Measurements from ENCODE around the gene SLC6A11.

SLC6A11 gene

DNA sequence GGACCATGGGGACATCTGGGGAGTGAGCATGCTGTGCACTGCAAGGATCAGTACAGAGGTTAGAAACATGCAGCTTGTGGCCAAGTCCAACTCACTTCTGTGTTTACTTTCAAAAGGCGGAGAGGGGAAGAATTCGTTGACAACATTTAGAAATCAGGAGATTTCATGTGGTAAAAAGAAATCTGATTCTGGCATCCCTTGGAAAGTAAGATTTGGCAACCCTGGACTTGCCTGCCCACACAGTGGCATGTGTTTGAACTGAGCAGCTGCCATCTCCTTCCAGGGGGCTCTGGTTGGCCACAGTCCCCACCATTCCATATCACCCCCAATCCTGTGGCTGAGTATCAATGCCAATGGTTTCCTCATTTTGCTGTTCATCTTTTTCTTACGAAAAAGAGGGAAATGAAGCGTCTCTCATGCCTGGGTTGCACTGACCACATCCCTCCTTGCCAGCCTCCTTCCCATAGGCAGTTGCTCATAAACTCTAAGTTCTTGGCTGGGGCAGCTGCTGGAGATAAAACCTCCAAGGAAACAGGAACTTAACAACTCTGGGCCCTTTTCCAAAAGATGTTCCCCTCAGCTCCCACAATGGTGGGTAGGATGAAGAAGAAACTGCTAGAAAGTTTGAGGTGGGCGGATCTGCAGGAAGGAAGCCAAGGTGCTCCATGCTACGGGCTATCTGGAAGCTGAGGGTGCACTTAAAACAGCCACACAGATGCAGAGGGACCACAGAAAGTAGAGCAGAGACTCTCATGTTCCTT lies 29.2 kb downstream of the SLC6A11 start:
- no peak for DNase-seq

DNA sequence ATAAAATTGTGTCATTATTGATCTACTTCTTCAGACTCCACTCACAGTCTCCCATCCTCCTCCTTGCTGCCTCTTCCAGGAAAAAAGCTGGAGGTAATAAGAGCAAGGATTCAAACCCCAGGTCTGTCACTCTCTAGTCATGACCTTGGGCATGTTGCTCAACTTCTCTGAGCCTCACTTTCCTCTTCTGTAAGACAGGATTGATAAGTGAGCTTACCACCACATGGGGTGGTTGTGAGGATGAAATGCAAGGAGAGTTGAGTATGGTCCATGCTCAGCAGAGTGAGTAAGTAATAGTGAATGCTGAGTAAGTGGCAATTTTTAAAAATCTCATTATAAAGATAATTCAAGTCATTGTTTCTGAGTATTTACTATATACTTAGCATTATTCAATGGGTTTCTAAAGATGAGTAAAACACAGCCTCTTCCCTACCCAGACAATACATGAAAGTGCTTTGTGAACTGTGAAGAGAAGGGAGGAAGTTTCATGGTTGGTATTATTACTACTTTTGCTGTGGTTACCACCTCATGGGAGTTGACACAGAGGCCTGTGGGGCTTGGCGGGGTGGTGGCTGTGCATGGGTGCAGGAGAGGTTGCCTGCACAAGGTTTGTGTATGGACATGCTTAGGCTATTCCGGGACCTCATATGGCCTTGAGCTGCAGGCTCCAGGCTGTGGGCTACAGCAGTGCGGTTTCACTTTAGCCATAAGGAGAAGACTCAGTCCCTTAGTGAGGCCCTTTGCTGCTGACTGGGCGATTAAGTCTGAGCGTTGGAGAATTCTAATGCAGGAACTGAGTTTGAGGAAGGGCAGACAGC lies 30.0 kb downstream of the SLC6A11 start:
- DNase-seq, result no peak

DNA sequence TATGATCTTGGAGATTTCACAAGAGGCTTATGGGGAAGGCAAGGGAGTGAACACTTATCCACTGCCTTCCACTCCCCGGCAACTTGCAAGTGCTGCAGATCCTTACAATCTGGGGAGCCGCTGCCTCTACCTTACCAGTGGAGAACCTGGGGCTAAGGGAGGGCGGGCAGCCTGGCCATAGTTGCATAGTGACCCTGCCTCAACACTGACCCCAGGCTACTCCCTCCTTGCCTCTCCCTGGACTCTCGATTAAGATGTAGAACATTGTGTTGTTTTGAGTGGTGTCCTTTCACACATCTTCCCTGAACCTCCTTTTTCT lies 30.6 kb downstream of the SLC6A11 start:
- DNase-seq, result no peak

GRCh38 chr3:10848261-10848660 lies 32.2 kb downstream of the SLC6A11 start:
- no peak for DNase-seq

GRCh38 chr3:10852066-10852808 lies 36.2 kb downstream of the SLC6A11 start:
- DNase-seq, result no peak

GRCh38 chr3:10855083-10855870 lies 39.2 kb downstream of the SLC6A11 start:
- DNase-seq, result no peak

DNA sequence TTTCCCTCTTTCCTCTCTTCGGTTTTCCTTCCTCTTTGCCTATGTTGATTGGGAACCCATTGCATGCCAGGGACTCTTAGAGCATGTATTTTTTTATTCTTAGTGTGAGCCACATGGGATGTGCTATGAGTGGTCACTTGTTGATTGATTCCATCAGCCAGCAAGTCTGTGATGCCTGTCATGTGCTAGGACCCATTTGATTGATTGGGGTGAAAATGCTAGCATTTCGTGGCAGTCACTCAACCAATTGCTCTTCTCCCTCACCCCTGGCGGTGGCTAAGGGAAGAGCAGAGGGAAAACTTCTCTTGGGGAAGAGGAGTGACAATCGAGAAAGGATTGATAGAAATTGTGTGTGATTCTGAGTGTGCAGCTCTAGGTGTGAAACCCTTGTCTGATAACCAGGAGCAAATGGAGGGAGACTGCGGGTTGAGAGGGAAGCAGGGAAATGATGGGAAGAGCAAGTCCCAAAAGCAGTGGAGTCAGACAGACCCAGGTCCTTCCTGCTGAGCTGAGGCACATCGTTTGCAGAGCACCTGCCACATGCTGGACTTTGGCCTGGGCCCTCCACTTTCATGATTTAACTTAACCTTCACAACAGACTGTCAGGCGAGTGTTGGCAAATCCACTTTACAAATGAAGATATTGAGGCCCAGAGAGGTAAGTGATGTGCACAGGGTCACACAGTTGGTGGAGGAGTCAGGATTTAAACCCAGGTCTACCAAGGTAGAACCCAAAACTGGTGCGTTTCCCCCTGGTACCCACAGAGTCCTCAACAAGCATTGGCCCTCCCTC lies 40.0 kb downstream of the SLC6A11 start:
- DNase-seq, result no peak

DNA sequence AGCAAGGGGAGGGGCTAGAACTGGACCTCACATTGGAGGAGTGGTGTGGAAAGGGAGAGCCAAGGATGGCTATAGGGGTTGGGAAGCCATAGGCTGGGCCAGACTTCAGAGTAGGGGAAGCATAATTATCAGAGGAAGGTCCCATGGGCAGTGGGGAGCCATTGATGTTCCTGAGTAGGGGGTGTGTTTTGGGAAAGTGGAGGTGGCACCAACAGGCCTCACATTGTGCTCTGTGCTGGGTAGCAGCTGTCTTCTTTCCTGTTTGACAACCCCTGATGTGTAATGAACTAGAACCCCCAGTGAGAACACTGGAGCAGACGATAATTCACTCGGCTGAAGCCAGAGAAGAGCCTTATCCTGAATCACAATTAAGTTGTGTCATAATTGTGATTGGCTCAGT lies 41.2 kb downstream of the SLC6A11 start:
- DNase-seq, result no peak

DNA sequence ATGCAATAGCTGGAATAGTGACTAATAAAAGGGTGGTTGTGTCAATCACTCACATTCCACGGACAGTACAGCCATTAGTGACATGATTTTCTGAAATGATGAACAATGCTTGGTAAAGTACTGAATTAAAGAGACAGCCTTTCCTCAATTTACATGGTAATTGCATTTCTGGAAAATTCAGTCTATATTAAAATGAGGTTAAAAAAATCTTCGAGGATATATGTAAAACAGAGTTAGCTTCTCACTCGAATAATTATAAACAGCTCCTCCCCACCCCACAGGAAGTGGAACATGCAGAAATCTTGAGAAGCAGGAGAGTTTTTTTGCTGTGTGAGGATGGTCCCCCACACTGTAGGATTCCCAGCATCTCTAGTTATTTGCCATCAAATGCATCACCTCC lies 42.1 kb downstream of the SLC6A11 start:
- DNase-seq, result no peak

DNA sequence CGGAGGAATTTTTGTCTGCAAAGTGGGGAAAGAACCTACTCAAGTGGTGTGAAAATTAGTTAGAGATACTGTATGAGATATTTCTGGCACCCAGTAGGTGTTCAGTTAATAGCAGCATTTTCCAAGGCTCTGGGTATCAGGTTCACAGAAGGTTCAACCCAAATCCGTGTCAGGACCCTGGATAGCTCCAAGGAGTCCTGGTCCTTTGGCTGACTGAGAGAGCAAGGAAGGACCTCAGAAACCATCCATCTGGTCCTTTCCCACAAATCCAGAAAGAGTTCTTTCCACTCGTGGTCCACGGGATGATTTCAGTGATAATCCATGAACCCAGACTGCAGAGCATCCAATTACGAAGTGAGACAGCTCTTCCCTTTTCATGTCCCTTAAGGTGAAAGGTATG lies 51.4 kb downstream of the SLC6A11 start:
- no peak for DNase-seq

DNA sequence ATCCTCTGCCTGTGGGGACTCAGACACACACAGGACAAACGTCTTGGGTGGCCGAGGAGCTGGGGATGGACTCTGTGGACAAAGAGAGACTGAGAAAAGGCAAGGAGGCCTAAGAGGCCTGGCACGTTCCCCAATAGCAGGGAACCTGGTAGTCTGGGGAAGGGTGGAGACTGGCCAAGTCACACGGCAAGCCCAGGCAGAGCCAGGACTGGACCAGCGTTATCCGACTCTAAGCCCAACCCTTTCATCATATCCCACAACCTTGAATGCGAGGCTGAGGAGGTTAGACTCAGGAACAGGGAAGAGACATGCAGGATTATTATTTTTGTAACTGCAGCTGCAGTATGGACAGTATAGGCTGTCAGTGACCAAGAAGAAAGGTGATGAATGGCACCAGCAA lies 53.4 kb downstream of the SLC6A11 start:
- no peak for DNase-seq

DNA sequence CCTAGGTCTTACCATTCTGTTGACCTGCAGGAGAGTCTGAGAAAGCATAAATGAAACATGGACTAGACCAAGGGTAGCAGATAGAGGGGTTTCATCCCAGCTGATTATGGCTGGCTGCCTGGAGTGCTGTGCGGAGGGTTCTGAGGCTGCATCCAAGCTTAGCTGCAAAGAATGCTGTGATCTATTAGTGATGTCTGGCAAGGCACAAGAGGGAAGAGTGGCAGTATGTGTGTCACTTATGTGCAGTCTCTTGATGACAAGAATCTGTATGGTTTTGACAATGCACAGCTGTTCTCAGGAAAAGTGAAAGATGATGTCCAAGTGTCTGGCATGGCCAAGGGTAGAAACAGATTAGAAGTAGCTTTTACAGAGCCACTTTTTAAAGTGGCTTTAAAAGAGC lies 54.3 kb downstream of the SLC6A11 start:
- no peak for DNase-seq

- no peak for DNase-seq
Observed at GRCh38 chr3:10873415-10873814, 57.4 kb downstream of the SLC6A11 start.

DNA sequence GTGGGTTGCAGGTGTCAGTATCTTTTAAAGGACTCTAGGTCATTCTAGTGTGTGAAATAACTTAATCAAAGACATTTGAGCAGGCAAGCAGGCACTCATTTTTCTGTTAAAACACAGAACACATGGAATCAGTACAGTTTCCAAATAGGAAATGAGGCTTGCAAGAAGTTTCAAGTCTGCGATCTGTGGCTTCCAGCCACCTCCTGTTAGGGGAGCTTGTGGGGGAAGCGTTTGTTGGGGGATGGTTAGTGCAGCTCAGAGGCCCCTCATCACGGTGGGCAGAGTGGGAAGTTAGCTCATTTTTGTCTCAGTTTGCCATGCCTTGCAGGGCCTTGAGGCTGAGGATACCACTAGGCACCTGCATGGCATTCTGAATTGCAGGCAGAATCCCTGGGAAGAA lies 59.9 kb downstream of the SLC6A11 start:
- DNase-seq, result no peak

- no peak for DNase-seq
Observed at GRCh38 chr3:10876661-10877060, 60.6 kb downstream of the SLC6A11 start.

DNA sequence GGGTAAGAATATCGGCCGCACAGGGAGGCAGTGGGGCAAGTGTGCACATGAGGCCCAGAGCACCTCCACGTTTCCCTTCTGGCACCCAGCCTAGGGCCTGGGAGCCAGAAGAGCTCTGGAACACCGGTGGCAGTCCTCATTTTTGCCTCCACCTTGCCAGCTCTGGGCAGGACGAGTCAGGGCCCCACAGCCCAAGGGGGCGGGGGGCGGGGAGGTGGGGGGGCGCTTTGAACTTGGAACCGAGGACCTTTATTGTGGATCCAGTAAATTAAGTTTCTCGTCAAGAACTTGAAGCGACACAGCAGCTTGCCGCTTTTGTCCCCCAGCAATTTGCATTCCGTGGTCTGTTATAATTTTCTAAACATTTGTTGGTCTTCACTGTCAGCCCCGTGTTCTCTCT lies 66.8 kb downstream of the SLC6A11 start:
- no peak for DNase-seq

DNA sequence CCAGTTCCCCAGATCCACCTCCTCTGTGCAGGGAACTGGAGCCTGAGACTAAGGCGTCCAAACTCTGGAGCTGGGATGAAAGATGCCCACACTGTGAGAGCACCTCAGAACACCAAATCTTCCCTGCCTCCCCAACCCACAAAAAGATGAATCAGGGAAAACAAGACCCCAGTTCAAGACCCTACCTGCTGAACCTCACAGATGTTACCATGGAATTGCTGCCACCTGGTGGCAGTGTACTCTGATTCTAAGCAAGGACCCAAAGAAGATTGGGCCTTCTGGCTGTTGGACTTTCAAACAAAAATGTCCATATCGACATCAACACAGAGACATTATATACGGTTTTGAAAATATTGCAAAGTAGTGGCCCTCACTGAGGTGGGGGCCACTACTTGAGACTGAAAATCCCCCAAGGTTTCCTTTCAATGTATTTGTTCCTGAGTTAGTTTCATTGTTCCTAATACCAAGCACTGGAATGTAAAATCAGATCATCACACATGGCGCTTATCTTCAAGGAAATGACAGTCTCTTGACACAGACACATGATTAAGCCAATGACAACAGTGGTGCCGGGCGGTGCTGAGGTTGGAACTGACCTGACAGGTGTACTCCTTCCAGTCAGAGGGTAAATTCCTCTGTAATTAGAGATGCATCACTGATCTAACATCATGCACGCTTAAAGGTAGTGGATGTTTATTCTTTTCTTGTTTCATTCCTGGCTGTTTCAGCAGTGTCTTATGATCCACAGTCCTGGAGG lies 67.6 kb downstream of the SLC6A11 start:
- DNase-seq, result no peak

DNA sequence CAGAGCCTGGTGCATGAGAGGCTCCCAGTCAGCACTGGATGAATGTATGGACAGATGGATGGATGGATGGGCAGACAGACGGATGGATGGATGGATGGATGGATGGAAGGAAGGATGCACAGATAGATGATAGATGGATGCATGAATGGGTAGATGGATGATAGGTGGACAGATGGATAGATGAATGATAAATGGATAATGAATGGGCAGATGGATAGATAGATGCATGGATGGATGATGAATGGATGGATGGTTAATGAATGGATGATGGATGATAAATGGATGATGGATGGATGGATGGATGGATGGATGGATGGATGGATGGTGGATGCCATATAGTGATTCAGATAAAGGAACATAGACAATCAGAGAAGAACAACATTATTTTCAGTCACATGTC lies 71.0 kb downstream of the SLC6A11 start:
- no peak for DNase-seq

DNA sequence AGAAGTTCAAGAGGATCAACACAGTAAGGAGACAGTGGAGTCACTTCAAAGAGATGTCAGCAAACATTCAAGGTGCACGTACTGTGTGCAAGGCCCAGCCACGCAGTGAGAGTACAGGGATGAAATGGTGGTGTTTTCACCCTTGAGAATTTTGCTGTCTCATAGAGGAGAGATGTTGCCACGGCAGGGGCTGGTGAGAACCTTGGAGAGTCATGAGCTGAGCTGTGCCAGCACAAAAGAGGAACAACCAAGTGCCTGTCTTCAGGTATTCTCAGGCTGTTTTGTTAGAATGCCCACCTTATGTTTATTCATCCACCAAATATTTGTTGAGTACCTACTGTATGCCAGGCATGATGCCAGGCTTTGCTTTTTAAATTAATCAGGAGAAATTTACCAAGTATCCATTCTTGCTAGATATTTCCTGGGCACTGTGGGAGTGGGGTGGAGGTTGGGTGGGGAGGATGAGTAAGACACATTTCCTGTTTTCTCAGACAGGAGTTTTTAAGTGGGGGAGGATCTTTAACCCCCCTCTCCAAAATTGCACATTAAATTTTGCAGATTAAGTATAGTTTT lies 72.6 kb downstream of the SLC6A11 start:
- no peak for DNase-seq

GRCh38 chr3:10889206-10889960 lies 73.4 kb downstream of the SLC6A11 start:
- no peak for DNase-seq
